Measurements from ENCODE around the gene GLRA1.
"Not testable (repeated sequence)": the region's sequence is repeated elsewhere in the genome, so short reads cannot be mapped to it uniquely, and the experiment has no call there.

Gene GLRA1

DNA sequence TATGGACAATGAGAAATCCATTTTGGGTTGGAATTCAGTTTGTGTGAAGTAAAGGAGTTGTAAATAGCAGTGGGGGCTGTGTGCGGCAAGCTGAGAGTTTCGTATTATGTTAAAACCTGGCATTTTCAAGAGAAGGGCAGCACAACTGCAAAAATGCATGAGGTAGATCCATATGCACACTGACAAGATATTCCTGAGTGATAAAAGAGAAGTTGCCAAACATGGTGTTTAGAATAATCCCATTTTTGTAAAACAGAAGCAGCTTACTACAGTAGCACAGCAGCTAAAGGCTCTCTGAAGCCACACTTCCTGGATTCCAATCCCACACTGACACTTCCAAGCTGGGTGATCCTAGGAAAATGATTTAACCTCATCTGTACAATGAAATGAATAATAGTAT lies 11.2 kb downstream of the GLRA1 start:
- DNase-seq (ENCODE audit: low spot score): no peak

DNA sequence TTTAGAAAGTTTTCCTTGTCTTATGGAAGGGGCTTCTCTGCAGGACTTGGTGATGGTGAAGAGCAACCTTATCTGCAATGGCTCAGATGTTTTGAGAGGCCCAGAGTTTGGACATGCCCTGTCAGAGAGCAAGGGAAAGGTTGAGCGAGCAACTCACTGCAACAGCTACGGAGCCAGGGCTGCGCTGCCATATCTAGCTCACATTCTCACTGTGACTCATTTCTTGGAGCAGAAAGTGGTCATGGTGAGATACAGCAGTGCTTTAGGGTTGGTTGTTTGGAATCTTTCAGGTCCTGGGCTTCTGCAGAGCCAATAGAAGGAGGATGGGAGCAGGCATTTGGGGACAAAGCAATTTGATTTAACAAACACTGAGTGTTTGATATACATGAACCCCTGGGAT lies 12.3 kb downstream of the GLRA1 start:
- DNase-seq (ENCODE audit: low spot score): no peak

- DNase-seq (ENCODE audit: low spot score): no peak
These were observed 13.6 kb downstream of the GLRA1 start for GRCh38 chr5:151911011-151911410.

DNA sequence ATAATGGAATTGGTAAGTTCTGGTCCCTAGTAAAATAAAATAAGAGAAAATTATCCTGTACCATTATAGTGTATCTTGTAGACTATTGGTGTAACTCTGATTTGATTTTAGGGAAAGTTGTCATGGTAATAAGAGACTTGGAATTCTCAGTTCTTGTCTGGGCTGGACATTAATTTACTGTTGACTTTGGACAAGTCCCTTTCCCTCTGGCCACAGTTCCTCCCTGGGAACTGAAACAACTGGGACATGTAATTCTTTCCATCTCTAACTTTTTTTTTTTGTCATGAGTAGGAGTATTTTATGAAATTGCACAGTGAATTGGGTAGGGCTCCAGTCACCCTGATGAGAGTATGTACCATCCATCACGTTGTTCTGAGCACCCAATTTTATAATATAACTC lies 15.0 kb downstream of the GLRA1 start:
- DNase-seq (ENCODE audit: low spot score): no peak

DNA sequence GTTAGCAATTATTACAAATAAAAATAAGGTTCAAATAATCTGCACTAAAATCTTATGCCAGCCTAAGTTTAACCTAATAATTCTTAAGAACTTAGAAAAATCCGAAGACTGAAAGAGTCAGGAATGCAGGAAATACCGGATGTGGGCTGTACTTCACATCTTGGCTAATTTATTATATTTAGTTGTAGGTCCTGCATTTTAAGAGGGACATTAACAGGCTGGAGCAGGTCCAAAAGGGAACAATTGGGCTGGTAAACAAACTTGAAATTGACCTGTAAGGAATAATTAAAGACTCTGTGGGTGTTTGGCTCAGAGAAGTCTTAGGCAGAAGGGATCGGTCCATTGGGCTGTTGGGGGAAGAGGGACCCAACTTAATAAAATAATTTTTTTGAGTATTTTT lies 18.4 kb downstream of the GLRA1 start:
- DNase-seq (ENCODE audit: low spot score): no peak

DNA sequence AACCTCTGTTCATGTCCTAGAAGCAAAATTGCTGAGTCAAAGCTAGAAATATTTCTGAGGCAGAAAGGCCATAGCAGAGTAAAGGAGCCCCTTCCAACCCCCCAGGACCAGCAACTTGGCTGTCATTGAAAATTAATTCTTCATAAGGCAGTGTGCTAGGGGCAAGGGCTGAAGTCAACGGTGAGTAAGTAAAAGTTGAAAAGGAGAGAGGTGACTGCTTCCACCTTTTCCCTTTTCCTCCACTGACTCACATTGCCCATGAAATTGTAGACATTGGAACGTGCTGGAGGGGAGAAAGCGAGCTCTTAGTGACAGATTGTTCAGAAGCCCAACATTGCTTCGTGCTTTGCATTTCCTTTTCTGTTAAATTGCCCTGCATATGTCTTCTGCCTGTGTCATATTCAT lies 19.1 kb downstream of the GLRA1 start:
- no peak for DNase-seq (ENCODE audit: low spot score)

DNA sequence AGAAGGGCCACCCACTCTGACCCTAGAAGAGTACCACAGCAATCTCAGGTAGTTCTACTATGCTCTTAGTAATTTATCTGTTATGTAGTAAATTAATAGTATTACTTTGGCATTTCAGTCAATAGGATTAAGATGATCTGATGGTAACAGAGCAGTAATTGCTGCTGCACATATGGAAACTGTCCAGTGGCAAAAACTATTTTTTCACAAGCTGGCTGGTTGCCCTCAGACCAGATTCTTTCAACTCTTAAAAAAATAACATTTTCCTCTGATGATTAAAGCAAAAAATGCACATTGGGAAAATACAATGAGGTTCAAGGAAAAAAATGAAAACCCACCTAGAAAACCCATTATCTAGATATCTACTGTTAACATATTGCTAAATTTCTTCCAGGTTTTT lies 19.7 kb downstream of the GLRA1 start:
- no peak for DNase-seq (ENCODE audit: low spot score)

DNA sequence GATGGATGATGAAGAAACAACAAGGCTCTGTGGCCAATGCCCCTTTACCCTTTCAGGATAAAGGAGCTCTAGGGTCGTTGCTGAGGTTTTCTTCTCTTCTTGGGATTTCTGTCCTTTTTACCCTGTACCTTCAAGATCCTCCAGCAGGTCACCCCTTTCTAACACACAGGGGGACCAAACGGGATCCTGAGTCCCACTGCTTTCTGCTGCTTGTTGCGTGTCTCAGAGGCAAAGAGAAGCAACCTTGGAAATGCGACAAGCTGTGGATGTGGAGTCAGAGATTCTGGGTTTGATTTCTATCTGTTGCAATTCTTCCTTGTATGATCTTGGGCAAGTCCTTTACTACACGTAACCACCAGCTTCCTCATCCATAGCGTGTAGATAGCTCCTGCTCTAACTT lies 20.5 kb downstream of the GLRA1 start:
- no peak for DNase-seq (ENCODE audit: low spot score)

DNA sequence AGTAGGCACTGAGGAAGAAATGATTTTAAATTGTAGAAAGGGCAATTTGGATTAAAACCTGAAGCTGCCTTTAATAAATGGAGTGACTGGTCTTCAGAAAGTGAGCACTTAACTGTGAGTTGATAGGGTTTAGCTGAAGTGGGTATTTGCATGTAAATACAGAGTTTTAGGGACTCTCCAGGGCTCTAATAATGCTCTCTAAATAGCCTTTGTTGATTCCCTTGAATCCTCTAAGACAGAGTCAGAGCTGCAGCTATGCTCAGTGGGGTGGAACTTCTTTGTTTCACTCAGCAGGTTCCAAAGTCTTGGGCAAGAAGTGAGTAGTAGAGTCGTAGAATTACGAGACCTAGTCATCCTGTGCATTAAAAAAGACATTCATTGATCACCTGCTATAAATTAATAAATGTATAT lies 21.4 kb downstream of the GLRA1 start:
- DNase-seq (ENCODE audit: low spot score): no peak

DNA sequence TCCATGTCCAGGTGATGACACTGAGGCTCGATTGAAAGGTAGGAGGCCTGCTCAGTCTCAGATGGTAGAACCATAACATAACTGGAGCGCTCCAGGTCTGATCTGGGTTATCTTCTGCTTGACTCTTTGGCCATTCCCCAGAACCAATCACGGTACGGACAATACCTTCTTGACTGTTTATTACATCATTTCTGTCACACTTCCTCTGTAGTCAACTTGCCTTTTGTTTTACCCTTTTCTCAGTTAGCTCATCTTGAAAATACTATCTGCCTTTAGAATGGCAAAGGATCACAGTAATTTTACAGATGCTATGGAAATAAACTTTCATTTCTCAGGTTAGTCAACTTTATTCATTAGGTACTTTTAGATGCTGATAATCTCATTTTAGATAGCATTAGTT lies 22.4 kb downstream of the GLRA1 start:
- no peak for DNase-seq (ENCODE audit: low spot score)

GRCh38 chr5:151901611-151902010 lies 23.0 kb downstream of the GLRA1 start:
- no peak for DNase-seq (ENCODE audit: low spot score)

- DNase-seq (ENCODE audit: low spot score): no peak
These were observed 23.8 kb downstream of the GLRA1 start for GRCh38 chr5:151900891-151901290.

DNA sequence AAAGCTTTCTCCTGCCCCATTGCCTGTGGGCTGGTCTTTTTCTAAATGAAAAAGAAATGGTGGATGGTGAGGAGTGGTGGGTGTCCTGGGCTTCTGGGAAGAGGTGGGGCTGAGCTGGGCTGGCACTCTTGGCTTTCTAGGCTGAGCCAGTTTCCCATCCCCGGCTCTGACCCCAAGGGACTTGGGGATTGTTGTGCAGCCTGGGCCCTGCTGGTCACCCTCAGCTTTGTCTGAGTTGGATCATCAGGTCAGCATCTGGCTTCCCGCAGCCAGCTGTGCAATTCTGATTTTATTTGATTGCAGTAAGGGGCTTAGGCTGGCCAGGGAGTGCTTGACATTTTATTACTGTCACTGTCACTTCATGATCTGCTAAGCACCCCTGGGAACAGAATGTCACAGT lies 25.3 kb downstream of the GLRA1 start:
- DNase-seq (ENCODE audit: low spot score): no peak

DNA sequence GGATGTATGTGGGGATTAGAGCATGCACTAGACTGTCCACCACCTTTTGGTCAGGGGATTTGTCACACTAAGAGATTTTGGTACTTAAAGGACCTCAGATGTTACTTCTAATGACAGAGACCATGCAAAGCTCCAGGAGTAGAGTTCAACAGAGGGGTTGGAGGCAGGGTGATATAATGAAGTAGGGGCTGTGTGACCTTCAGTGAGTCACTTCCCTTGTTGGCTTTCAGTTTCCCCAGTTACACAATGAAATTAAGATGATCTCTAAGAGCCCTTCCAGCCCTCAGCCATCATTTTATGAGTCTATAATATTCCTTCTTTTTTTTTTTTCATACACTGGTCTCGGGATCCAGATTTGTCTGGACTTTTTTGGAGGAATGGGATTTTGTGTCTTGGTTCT lies 26.8 kb downstream of the GLRA1 start:
- no peak for DNase-seq (ENCODE audit: low spot score)

DNA sequence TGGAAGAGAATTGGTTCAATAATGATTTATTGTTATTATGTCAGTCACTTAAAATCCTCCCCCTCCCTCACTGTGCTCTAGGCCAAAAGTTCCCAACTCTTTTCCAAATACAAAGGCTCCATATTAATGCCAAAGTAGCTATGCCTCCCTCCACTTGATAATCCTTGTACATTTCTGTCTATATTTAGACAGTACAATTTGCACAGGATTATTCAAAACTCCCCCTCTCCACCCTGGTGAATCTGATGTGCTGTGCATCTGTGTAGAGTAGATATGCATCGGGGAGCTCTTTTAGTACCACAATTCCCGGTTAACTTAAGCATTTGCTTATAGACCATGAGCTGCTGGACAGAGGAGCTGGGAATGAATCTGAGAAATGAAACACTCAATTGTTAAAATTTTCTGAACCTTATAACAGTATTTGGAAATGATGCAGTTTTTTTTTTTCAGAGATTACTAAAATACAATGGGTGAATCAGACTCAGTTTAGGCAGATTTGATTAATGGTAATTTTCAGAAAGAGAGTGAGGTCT lies 27.6 kb downstream of the GLRA1 start:
- no peak for DNase-seq (ENCODE audit: low spot score)

- DNase-seq (ENCODE audit: low spot score): no peak
These were observed 28.5 kb downstream of the GLRA1 start for GRCh38 chr5:151896031-151896691.

DNA sequence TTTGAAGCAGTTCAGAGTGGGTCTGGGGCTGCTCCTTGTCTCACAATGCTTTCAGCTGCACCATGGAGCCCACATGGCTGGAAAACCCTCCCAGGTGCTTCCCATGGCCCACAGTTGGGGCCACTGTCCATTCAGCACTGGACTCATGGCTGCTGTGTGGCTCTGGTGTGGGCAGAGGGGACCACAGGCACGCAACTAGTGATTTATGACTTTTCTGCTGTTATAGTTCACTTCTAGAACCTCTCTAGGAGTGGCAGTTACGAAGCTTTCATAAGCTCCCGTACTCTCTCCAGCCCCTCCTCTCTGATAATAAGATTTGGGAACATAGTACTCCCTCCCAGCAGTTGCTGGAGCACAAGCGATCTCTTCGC lies 29.0 kb downstream of the GLRA1 start:
- DNase-seq (ENCODE audit: low spot score): no peak

DNA sequence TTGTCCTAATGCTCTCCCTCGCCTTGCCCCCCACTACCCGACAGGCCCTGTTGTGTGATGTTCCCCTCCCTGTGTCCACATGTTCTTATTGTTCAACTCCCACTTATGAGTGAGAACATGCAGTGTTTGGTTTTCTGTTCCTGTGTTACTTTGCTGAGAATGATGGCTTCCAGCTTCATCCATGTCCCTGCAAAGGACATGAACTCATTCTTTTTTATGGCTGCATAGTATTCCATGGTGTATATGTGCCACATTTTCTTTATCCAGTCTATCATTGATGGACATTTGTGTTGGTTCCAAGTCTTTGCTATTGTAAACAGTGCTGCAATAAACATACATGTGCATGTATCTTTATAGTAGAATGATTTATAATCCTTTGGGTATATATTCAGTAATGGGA lies 31.2 kb downstream of the GLRA1 start:
- DNase-seq (ENCODE audit: low spot score): not testable (repeated sequence)

DNA sequence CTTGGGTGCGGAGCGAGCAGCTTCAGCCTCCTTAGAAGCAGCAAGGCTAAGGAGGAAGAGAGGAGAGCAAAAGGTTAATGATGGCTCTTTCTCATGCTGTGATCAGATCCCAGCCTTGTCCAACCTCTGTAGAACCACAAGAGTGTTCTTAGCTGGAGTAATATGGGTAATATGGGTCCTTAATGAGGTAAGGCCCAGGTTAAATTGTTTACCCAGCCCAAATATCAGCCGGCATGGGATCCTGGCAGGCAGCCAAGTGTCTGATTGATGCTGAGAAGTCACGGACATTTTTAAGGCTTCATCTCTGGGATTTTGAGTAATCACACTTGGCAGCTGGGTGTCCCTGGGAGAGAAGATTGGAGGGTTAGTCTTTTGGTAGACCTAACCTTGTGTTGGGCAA lies 32.3 kb downstream of the GLRA1 start:
- no peak for DNase-seq (ENCODE audit: low spot score)

DNA sequence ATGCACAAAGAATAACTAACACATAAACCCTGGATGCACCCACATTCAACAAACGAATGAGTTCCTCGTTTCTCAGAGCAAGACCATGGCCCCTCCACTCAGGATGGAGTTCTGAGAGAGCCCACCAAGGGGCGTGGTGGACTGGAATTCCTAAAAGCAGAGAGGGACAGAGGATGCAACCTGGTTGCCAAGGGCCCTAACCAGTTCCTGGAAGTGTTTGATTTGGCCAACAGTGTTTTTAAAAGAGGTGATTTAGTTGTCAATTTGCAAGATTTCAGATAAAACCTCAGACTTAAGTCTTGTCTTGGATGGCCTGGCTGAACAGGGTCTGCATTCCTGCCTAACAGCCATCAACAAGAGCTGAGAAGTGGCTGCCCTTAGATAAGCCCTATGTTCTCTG lies 34.4 kb downstream of the GLRA1 start:
- no peak for DNase-seq (ENCODE audit: low spot score)

DNA sequence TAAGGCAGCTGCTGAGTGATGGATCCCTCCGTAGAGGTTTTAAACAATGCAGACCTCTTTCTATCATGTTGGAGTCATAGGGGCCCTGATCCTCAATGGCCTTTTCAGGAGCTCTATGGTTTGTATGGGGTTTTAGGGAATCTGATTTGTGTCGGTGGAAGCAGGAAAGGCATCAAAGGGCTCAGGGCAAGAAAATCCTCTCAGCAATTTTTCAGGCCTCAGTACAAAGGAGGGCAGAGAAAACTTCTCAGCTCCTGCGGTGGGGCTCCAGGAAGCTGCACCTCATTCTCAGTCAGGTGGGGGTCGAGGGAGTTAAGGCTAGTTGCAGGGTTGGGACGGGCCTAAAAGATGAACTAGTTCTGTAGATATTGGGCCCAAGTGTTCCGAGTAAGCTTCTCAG lies 35.0 kb downstream of the GLRA1 start:
- DNase-seq (ENCODE audit: low spot score): no peak

DNA sequence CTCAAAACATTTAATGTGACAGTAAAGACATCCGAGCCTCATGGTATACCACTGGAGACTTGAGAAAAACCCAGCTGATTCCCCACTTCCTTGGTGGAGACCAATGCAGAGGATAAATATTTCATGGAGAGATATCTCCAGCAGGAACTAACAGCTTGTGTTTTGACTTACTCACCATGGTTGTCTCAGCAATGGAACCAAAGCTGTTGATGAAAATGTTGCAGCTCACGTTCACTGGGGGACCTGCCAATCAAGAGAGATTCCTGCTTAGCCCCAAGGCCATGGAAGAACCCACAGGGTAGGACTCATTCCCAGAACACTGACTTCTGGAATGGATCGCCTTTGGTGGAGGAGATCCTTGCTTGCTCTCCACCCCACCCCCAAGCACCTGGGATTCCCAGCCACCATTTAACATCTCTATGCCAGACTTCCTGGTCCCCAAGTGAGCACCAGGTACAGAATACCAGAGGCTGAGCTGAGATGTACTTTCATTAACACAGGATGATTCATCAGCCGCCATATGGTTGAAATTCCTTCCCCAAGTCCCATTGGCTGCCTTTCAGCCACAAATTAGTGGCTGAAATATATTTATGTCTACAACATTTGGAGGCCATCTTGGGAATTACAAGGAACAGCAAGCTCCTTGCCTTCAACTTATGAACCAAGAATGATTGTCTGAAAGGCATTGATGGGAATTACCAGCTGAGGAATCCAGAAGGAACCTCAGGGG lies 37.9 kb downstream of the GLRA1 start:
- DNase-seq (ENCODE audit: low spot score): no peak

DNA sequence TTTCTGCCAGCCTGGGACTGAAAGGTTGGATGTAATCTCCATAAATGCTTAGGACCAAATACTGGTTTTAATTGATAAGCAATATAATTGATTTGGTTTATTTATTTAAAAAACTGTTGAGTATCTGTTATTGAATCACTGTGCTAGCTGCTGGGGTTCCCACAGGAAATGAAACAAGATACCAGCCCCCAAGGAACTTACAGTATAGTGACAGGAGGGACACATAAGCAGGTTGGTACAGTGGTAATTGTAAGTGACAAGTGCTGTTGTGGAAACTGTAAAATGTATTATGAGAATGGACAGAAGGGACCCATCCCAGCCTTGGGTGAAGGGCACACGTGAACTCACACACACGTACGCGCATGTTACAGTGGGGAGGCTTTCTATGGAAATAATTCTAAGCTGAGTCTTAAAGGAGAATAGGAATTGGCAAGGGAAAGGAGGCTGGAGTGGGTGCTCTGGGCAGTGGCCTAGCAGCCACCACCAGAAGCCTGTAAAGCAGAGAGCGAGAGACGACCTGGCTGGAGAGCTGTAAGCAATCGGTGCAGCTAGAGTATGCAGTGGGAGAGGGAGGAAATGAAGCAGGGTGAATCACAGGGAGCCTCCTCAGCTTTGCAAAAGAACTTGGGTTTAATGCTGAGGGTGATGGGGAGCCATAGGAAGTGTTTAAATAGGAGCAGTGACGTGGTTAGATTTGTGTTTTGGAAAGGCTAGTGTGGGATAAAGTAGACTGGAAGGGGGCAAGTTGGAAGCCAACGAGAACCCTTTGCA lies 39.3 kb downstream of the GLRA1 start:
- no peak for DNase-seq (ENCODE audit: low spot score)

Data from hematopoietic multipotent progenitor cell treated with erythropoietin and hydrocortisone succinate and interleukin-3 and kit ligand, for 17 days (in vitro differentiated cells).